Endothelial cell of umbilical vein (primary cell): ENCODE data around the gene TMEM43. TPM values are rescaled to one million over a fixed set of nuclear protein-coding genes. Genes with fewer than 3 reads are reported as not detected.

Experiments used
- BruUV-seq: library from RNA; stranded (reverse); fragments of 400-500 nt; replicated peaks from 2 replicates; lab custom pipeline; 2021; lab: Mats Ljungman, UMichigan
- CTCF ChIA-PET: fragments of 300-600, 350-600 bp; sonication (Branson Sonifier 250); formaldehyde crosslinking; loops from one replicate; lab custom pipeline; 2021; ENCODE audit warnings: antibody characterized with exemption, inconsistent platforms; lab: Charles Lee
- POLR2A ChIA-PET: fragments of 300-600, 350-600 bp; sonication (Branson Sonifier 250); formaldehyde crosslinking; loops from one replicate; lab custom pipeline; 2021; ENCODE audit warnings: antibody characterized with exemption, inconsistent platforms; lab: Charles Lee
- DNase-seq: peaks from one replicate; pipeline ENCODE4 v3.0.0-alpha.2; 2011; ENCODE audit warnings: low read depth, low spot score
- FAIRE-seq: peaks from 2 replicates; lab custom pipeline; 2011; peaks lifted over from hg19 to GRCh38; lab: Jason Lieb, UNC
- H2AFZ ChIP-seq: 2 replicates; pipeline ENCODE4 v1.6.0; 2012; ENCODE audit warnings: low read depth, low read length, control low read depth, inconsistent platforms
- H3K27ac ChIP-seq: 2 replicates; pipeline ENCODE4 v1.5.1; 2011; ENCODE audit warnings: low read depth, mild to moderate bottlenecking, control low read depth, low read length, moderate library complexity; ENCODE audit not compliant: insufficient read depth
- H3K27me3 ChIP-seq, 2 experiments: 2 replicates each; pipeline versions ENCODE4 v1.6.0 to v1.6.1; 2011; ENCODE audit warnings: low read length in 2 of 2, mixed read lengths in 1 of 2; ENCODE audit not compliant: control insufficient read depth in 2 of 2, insufficient read depth in 2 of 2
- H3K36me3 ChIP-seq, 2 experiments: 2 replicates in 1 of 2; 3 replicates in 1 of 2; pipeline ENCODE4 v1.5.1; 2011; ENCODE audit warnings: low read length in 2 of 2, mild to moderate bottlenecking in 1 of 2, moderate library complexity in 1 of 2; ENCODE audit not compliant: control insufficient read depth in 2 of 2, insufficient read depth in 2 of 2; ENCODE audit errors: extremely low read depth in 1 of 2
- H3K4me1 ChIP-seq: 3 replicates; pipeline ENCODE4 v1.5.1; 2011; ENCODE audit warnings: mild to moderate bottlenecking, low read length; ENCODE audit not compliant: control insufficient read depth, insufficient read depth; ENCODE audit errors: extremely low read depth
- H3K4me2 ChIP-seq: 2 replicates; pipeline ENCODE4 v1.6.1; 2011; ENCODE audit warnings: low read length, control low read depth, mixed read lengths; ENCODE audit not compliant: insufficient read depth
- H3K4me3 ChIP-seq, 3 experiments: fragments of 200-600 bp in 1 of 3; sonication (generic), shearing (Covaris generic) in 1 of 3; replicated peaks in 1 of 3; 2 replicates each; pipeline ENCODE4 v1.5.1; 2011 to 2016; ENCODE audit warnings: control low read depth in 3 of 3, low read length in 3 of 3, mild to moderate bottlenecking in 2 of 3, inconsistent platforms in 1 of 3, low read depth in 1 of 3, moderate library complexity in 1 of 3; ENCODE audit not compliant: insufficient read depth in 1 of 3
- H3K79me2 ChIP-seq: 2 replicates; pipeline ENCODE4 v1.6.0; 2012; ENCODE audit warnings: low read length, inconsistent platforms; ENCODE audit not compliant: control insufficient read depth, insufficient read depth
- H3K9ac ChIP-seq: replicated peaks from 2 replicates; pipeline ENCODE3; 2011; ENCODE audit warnings: low read length, control low read depth; ENCODE audit not compliant: insufficient read depth; ENCODE audit errors: extremely low read depth
- H3K9me1 ChIP-seq: replicated peaks from 3 replicates; pipeline ENCODE4 v1.6.0; 2011; ENCODE audit warnings: mild to moderate bottlenecking, low read length; ENCODE audit not compliant: control insufficient read depth, insufficient read depth; ENCODE audit errors: extremely low read depth
- H3K9me3 ChIP-seq: replicated peaks from 2 replicates; pipeline ENCODE4 v1.5.1; 2012; ENCODE audit warnings: low read length, inconsistent platforms; ENCODE audit not compliant: control insufficient read depth, insufficient read depth
- H4K20me1 ChIP-seq: replicated peaks from 2 replicates; pipeline ENCODE3; 2011; ENCODE audit warnings: mild to moderate bottlenecking, low read length; ENCODE audit not compliant: control insufficient read depth, insufficient read depth; ENCODE audit errors: extremely low read depth
- EZH2 ChIP-seq: IDR thresholded peaks from 2 replicates; pipeline ENCODE4 v1.6.1; 2012; ENCODE audit warnings: borderline replicate concordance, low read depth, mild to moderate bottlenecking, moderate library complexity, low read length, inconsistent platforms; ENCODE audit not compliant: severe bottlenecking
- FOS ChIP-seq: IDR thresholded peaks from 2 replicates; pipeline ENCODE4 v1.6.1; 2011; ENCODE audit warnings: mild to moderate bottlenecking, low read length, moderate library complexity, borderline replicate concordance; ENCODE audit not compliant: insufficient read depth
- GATA2 ChIP-seq: IDR thresholded peaks from 2 replicates; pipeline ENCODE4 v1.7.0; 2011; ENCODE audit warnings: low read depth, mild to moderate bottlenecking, moderate library complexity, mixed read lengths, low read length; ENCODE audit not compliant: insufficient read length, insufficient read depth
- JUN ChIP-seq: IDR thresholded peaks from 2 replicates; pipeline ENCODE4 v1.6.1; 2011; ENCODE audit warnings: borderline replicate concordance, low read depth; ENCODE audit not compliant: insufficient read length, insufficient read depth
- MAX ChIP-seq: IDR thresholded peaks from 2 replicates; pipeline ENCODE4 v1.6.1; 2011; ENCODE audit not compliant: insufficient read depth, insufficient read length
- MYC ChIP-seq: IDR thresholded peaks from one replicate; pipeline ENCODE4 v1.6.1; 2011; ENCODE audit warnings: mild to moderate bottlenecking, low read depth, low read length
- POLR2A ChIP-seq: IDR thresholded peaks from 2 replicates; pipeline ENCODE4 v1.6.1; 2012; ENCODE audit warnings: low read depth, mild to moderate bottlenecking, control low read depth, low read length
- POLR2AphosphoS5 ChIP-seq: IDR thresholded peaks from 2 replicates; pipeline ENCODE4 v1.6.1; 2012; ENCODE audit warnings: low read depth, mild to moderate bottlenecking, control low read depth, low read length, moderate library complexity; ENCODE audit not compliant: insufficient read depth
- dilution Hi-C: fragments of 300-500 bp; cut with MboI; formaldehyde crosslinking; loops from one replicate; pipeline ENCODE4 v1.15.0; 2019; ENCODE audit warnings: low sequenced_read_pairs; ENCODE audit not compliant: extremely low pct_ligation_motif_present
- intact Hi-C: fragments of 100-400 bp; cut with micrococcal nuclease; formaldehyde crosslinking; loops from one replicate; pipeline ENCODE4 v1.10.0; 2022
- polyA plus RNA-seq, 4 experiments: library from polyadenylated mRNA; depleted of rRNA in 3 of 4; stranded (reverse) in 3 of 4; unstranded in 1 of 4; fragments of >200 nt; gene quantifications; 2 replicates each; pipeline versions ENCODE4 v1.2.1 to v1.2.3, GENCODE V29; 2011 to 2012; ENCODE audit warnings: missing spikeins in 1 of 4
- total RNA-seq: library from RNA; stranded (reverse); gene quantifications from 2 replicates; pipeline ENCODE4 v1.2.3, GENCODE V29; 2021
- TF ChIP-seq, protein P1 (sequence below), 2 donors: IDR thresholded peaks; 1 replicate in 1 of 2; 2 replicates in 1 of 2; pipeline ENCODE4 v1.5.1; 2011; ENCODE audit warnings: low read length in 2 of 2, mild to moderate bottlenecking in 2 of 2, moderate library complexity in 2 of 2, control low read depth in 1 of 2, inconsistent platforms in 1 of 2, low read depth in 1 of 2; ENCODE audit not compliant: insufficient read depth in 1 of 2; ENCODE audit errors: extremely low read depth in 1 of 2

The TMEM43 gene
- total and polyA plus RNA-seq, 2 donors (not counting 3 experiments of a cell fraction or from before 2014, with no cell fraction given): 80.6 to 119 TPM

DNA sequence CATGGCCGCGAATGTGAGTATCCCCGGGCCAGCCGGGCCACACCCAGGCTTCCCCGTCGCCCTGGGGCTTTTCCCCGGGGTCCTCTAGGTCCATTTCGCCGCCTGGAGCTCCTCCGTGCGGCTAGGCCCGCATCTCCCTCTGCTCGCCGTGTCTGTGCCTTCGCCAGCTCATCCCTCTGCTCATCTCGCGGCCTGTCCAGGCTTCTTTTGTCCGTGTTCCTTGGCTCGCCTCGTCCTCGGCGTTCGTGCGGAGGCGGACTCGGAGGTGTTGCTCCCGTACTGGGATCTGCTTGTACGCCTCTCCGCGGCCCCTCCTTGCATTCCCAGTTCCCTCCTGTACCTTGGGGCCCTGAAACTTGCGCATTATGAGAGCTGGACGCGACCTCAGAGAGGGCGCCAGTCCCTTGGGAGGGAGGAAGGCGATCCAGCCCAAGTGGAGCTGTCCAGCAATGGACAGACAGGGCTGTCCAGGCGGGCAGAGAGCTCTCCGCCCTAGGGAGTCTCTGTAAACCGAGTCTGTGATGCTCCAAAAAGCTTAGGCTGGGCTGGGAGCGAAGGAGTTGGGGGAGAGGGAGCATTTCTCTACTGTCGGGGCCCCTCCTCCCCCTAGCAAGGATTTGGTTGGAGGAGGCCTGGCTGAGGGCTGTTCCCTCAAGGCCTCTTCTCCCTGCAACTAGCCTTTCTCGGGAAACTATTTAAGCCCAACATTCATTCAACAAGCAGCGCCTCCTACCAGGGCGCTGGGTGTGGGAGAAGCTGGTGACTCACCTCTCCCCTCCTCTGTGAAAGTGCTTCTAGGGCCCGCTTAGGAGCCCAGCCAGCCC lies 553 bp downstream of the TMEM43 start:
- no peaks in the 10 kb centered on the region for H4K20me1 ChIP-seq
- H2AFZ ChIP-seq: peak overlapping the region; percentile 35
- peak overlapping the region; percentile 17 to 90 (median 66) for H3K4me3 ChIP-seq
- TF ChIP-seq JUN (peak; percentile 16), POLR2A (no peak), FOS (peak; percentile 74), MYC (no peak), GATA2 (no peak), POLR2AphosphoS5 (no peak), MAX (no peak), EZH2 (no peak)
- TF ChIP-seq, protein P1, sequence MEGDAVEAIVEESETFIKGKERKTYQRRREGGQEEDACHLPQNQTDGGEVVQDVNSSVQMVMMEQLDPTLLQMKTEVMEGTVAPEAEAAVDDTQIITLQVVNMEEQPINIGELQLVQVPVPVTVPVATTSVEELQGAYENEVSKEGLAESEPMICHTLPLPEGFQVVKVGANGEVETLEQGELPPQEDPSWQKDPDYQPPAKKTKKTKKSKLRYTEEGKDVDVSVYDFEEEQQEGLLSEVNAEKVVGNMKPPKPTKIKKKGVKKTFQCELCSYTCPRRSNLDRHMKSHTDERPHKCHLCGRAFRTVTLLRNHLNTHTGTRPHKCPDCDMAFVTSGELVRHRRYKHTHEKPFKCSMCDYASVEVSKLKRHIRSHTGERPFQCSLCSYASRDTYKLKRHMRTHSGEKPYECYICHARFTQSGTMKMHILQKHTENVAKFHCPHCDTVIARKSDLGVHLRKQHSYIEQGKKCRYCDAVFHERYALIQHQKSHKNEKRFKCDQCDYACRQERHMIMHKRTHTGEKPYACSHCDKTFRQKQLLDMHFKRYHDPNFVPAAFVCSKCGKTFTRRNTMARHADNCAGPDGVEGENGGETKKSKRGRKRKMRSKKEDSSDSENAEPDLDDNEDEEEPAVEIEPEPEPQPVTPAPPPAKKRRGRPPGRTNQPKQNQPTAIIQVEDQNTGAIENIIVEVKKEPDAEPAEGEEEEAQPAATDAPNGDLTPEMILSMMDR (IDR thresholded peaks at IDR 0.05; ENCODE audit: extremely low read depth in 1 of 2, insufficient read depth in 1 of 2, low read depth in 1 of 2, low read length in 2 of 2): peak in 1 of 2 donors; percentile 2
- DNase-seq: peak; percentile 84
- peaks cover 0 to under 1% of the 10 kb centered on the region in 2 experiments for H3K36me3 ChIP-seq
- H3K9me3 ChIP-seq: no peaks in the 10 kb centered on the region
- H3K27ac ChIP-seq: peak overlapping the region; percentile 61
- H3K4me1 ChIP-seq: peaks cover 22% of the 10 kb centered on the region
- peaks cover 49% of the 10 kb centered on the region for H3K79me2 ChIP-seq
- peak overlapping the region; percentile 85 for H3K9ac ChIP-seq
- peak; percentile 87 for FAIRE-seq
- TSS peak; percentile 46 for BruUV-seq
- intact Hi-C loops (loop anchor here (1.0 kb wide), 2 partner anchors 19 to 53 kb away; partner anchors contain the start of genes LSM3 and XPC), dilution Hi-C loops (no loop called here)
- no peaks in the 10 kb centered on the region for H3K27me3 ChIP-seq
- CTCF ChIA-PET: interaction anchor here (1.0 to 2.5 kb wide), 14 partner anchors 10 to 477 kb away, joined by 3 to 30 read pairs (median 4); partner anchors contain the start of genes LSM3 and XPC
- POLR2A ChIA-PET: interaction anchor here (0.9 to 2.6 kb wide), 6 partner anchors 8 to 229 kb away, joined by 3 to 37 read pairs (median 10); partner anchors contain the start of genes LSM3 and XPC
- no peaks in the 10 kb centered on the region for H3K9me1 ChIP-seq
- peak overlapping the region; percentile 39 for H3K4me2 ChIP-seq
